IMR-90 (cell line): ENCODE measurements around the gene PAXIP1. TPM values are rescaled to one million over a fixed set of nuclear protein-coding genes. Genes with fewer than 3 reads are reported as not detected.

Source experiments
- ATAC-seq: fragments of 200-7000 bp; cut with Tn5 transposase; 2 replicates; pipeline ENCODE4 v1.9.1; 2020; ENCODE audit warnings: low read depth, mild to moderate bottlenecking, moderate library complexity
- BruUV-seq: library from RNA; stranded (reverse); fragments of 400-500 nt; replicated peaks from 2 replicates; lab custom pipeline; 2021; lab: Mats Ljungman, UMichigan
- CTCF ChIA-PET: fragments of 300-600 bp; formaldehyde crosslinking; extraction: SDS; loops from one replicate; lab custom pipeline; 2021; ENCODE audit warnings: antibody characterized with exemption; lab: Yijun Ruan, JAX
- POLR2A ChIA-PET: fragments of 300-600 bp; sonication (Branson Sonifier 250); formaldehyde crosslinking; loops from one replicate; lab custom pipeline; 2022; ENCODE audit warnings: antibody characterized with exemption; ENCODE audit not compliant: unreplicated experiment; lab: Charles Lee
- DNase-seq: peaks from one replicate; pipeline ENCODE4 v3.0.0; 2013
- H2AFZ ChIP-seq: replicated peaks from 2 replicates; pipeline ENCODE3; 2013; ENCODE audit warnings: low read length, mild to moderate bottlenecking; ENCODE audit not compliant: poor library complexity
- H2AK5ac ChIP-seq: 2 replicates; pipeline ENCODE4 v1.6.1; 2013; ENCODE audit warnings: low read depth, low read length, inconsistent platforms
- H2AK9ac ChIP-seq: replicated peaks from 2 replicates; pipeline ENCODE3; 2013; ENCODE audit warnings: mild to moderate bottlenecking, low read depth, low read length, moderate library complexity; ENCODE audit not compliant: poor library complexity
- H2BK120ac ChIP-seq: 2 replicates; pipeline ENCODE4 v1.6.1; 2013; ENCODE audit warnings: low read depth, low read length, inconsistent platforms
- H2BK15ac ChIP-seq: 3 replicates; pipeline ENCODE4 v1.6.1; 2013; ENCODE audit warnings: low read depth, low read length, inconsistent platforms
- H2BK20ac ChIP-seq: 2 replicates; pipeline ENCODE4 v1.6.1; 2013; ENCODE audit warnings: low read depth, mild to moderate bottlenecking, inconsistent platforms, low read length, moderate library complexity
- H2BK5ac ChIP-seq: 2 replicates; pipeline ENCODE4 v1.6.1; 2013; ENCODE audit warnings: mild to moderate bottlenecking, low read depth, low read length, inconsistent platforms; ENCODE audit not compliant: poor library complexity, severe bottlenecking
- H3K14ac ChIP-seq: replicated peaks from 2 replicates; pipeline ENCODE4 v1.6.1; 2013; ENCODE audit warnings: low read depth, low read length, inconsistent platforms
- H3K18ac ChIP-seq: 2 replicates; pipeline ENCODE4 v1.6.1; 2013; ENCODE audit warnings: low read depth, low read length, control low read depth
- H3K23ac ChIP-seq: 2 replicates; pipeline ENCODE4 v1.6.1; 2013; ENCODE audit warnings: low read depth, low read length, inconsistent platforms
- H3K27ac ChIP-seq: 2 replicates; pipeline ENCODE4 v1.5.1; 2013; ENCODE audit warnings: mild to moderate bottlenecking, control low read depth, low read length; ENCODE audit not compliant: insufficient read depth
- H3K27me3 ChIP-seq: 2 replicates; pipeline ENCODE4 v1.6.1; 2013; ENCODE audit warnings: low read length; ENCODE audit not compliant: control insufficient read depth, insufficient read depth
- H3K36me3 ChIP-seq: 2 replicates; pipeline ENCODE4 v1.6.1; 2013; ENCODE audit warnings: low read length, mixed read lengths; ENCODE audit not compliant: control insufficient read depth, insufficient read depth
- H3K4ac ChIP-seq: 2 replicates; pipeline ENCODE4 v1.6.1; 2013; ENCODE audit warnings: low read depth, low read length, inconsistent platforms
- H3K4me1 ChIP-seq: 2 replicates; pipeline ENCODE4 v1.6.1; 2013; ENCODE audit warnings: low read length, mixed read lengths; ENCODE audit not compliant: control insufficient read depth, insufficient read depth
- H3K4me2 ChIP-seq: 2 replicates; pipeline ENCODE4 v1.6.1; 2013; ENCODE audit warnings: low read depth, mild to moderate bottlenecking, control low read depth, low read length, moderate library complexity
- H3K4me3 ChIP-seq: 2 replicates; pipeline ENCODE4 v1.5.1; 2013; ENCODE audit warnings: low read depth, mild to moderate bottlenecking, control low read depth, low read length, moderate library complexity; ENCODE audit not compliant: insufficient read depth
- H3K56ac ChIP-seq: 2 replicates; pipeline ENCODE4 v1.6.1; 2013; ENCODE audit warnings: low read length, inconsistent platforms; ENCODE audit not compliant: insufficient read depth; ENCODE audit errors: extremely low read depth
- H3K79me1 ChIP-seq, 2 experiments: 2 replicates each; pipeline ENCODE4 v1.6.1; 2013; ENCODE audit warnings: low read length in 2 of 2, inconsistent platforms in 1 of 2, low read depth in 1 of 2
- H3K9ac ChIP-seq: 2 replicates; pipeline ENCODE4 v1.6.1; 2013; ENCODE audit warnings: low read depth, low read length, control low read depth
- H3K9me1 ChIP-seq: 2 replicates; pipeline ENCODE4 v1.6.1; 2013; ENCODE audit warnings: low read length, inconsistent platforms; ENCODE audit not compliant: insufficient read depth
- H3K9me3 ChIP-seq: 2 replicates; pipeline ENCODE4 v1.6.1; 2013; ENCODE audit warnings: low read length; ENCODE audit not compliant: control insufficient read depth, insufficient read depth
- H4K20me1 ChIP-seq: 2 replicates; pipeline ENCODE4 v1.6.1; 2013; ENCODE audit warnings: low read length, inconsistent platforms; ENCODE audit not compliant: insufficient read depth
- H4K5ac ChIP-seq: 2 replicates; pipeline ENCODE4 v1.6.1; 2013; ENCODE audit warnings: mild to moderate bottlenecking, low read depth, low read length, control low read depth
- H4K8ac ChIP-seq, 2 experiments: 2 replicates each; pipeline ENCODE4 v1.6.1; 2013; ENCODE audit warnings: low read depth in 2 of 2, low read length in 2 of 2, control low read depth in 1 of 2, inconsistent platforms in 1 of 2
- H4K91ac ChIP-seq: 2 replicates; pipeline ENCODE4 v1.6.1; 2013; ENCODE audit warnings: low read depth, low read length, inconsistent platforms; ENCODE audit not compliant: insufficient read depth
- ELK1 ChIP-seq: fragments of 150-350 bp; IDR thresholded peaks from 2 replicates; pipeline ENCODE4 v1.6.1; 2016; ENCODE audit warnings: low read depth, mild to moderate bottlenecking, low read length, moderate library complexity, borderline replicate concordance
- MAFK ChIP-seq: IDR thresholded peaks from 2 replicates; pipeline ENCODE4 v1.6.1; 2012; ENCODE audit warnings: low read depth, low read length, improper control_type of control experiment
- MXI1 ChIP-seq: IDR thresholded peaks from 2 replicates; pipeline ENCODE4 v1.6.1; 2012; ENCODE audit warnings: low read depth, mild to moderate bottlenecking, low read length, moderate library complexity, borderline replicate concordance
- POLR2A ChIP-seq: IDR thresholded peaks from 2 replicates; pipeline ENCODE4 v1.6.1; 2012; ENCODE audit warnings: mild to moderate bottlenecking, low read depth, low read length
- SMC3 ChIP-seq: fragments of 150-350 bp; IDR thresholded peaks from 2 replicates; pipeline ENCODE4 v1.6.1; 2016; ENCODE audit warnings: low read depth, mild to moderate bottlenecking, antibody characterized with exemption, low read length, moderate library complexity
- WGBS, 2 experiments: methylation state at CpG; one replicate each; pipeline versions ENCODE4 v1.1.5 to v1.1.7; 2013; ENCODE audit warnings: missing lambda C conversion rate in 2 of 2; ENCODE audit not compliant: insufficient read length in 1 of 2; ENCODE audit errors: extremely low coverage in 2 of 2; 5-methylcytosine and 5-hydroxymethylcytosine counted together
- dilution Hi-C: fragments of 300-500 bp; cut with HindIII; formaldehyde crosslinking; loops from one replicate; pipeline ENCODE4 v1.14.3; 2018; ENCODE audit warnings: low sequenced_read_pairs; ENCODE audit not compliant: unreplicated experiment
- in situ Hi-C: fragments of 300-500 bp; cut with MboI; formaldehyde crosslinking; loops from 3 replicates; pipeline ENCODE4 v1.14.3; 2019; ENCODE audit warnings: low sequenced_read_pairs, inconsistent platforms, mixed read lengths
- intact Hi-C: fragments of 100-400 bp; cut with micrococcal nuclease; formaldehyde crosslinking; loops from 2 replicates; pipeline ENCODE4 v1.10.0; 2022
- polyA plus RNA-seq, 3 experiments: library from polyadenylated mRNA; depleted of rRNA; stranded (reverse); fragments of >200 nt; gene quantifications; 2 replicates each; pipeline ENCODE4 v1.2.3, GENCODE V29; 2012; ENCODE audit warnings: low replicate concordance in 1 of 3
- total RNA-seq: library from RNA; depleted of rRNA; stranded (reverse); fragments of >200 nt; gene quantifications from 2 replicates; pipeline ENCODE4 v1.2.3, GENCODE V29; 2012

PAXIP1 gene
- total and polyA plus RNA-seq, 2 of the 4 experiments (the other 2 are of a cell fraction): 7.3 to 8.7 TPM

- Histone ChIP-seq H4K8ac (no peak overlapping the region), H3K36me3 (no peaks in the 10 kb centered on the region), H4K20me1 (no peaks in the 10 kb centered on the region), H4K5ac (no peak overlapping the region), H2BK5ac (no peak overlapping the region), H3K56ac (no peak overlapping the region), H3K14ac (no peak overlapping the region), H2BK15ac (no peak overlapping the region), H3K23ac (no peak overlapping the region), H3K9me1 (no peaks in the 10 kb centered on the region), H3K27ac (no peak overlapping the region), H3K79me1 (no peaks in the 10 kb centered on the region), H2AFZ (no peak overlapping the region), H2AK5ac (no peak overlapping the region), H3K4ac (no peak overlapping the region), H3K27me3 (no peaks in the 10 kb centered on the region), H3K4me2 (no peak overlapping the region), H3K4me1 (no peaks in the 10 kb centered on the region), H2BK20ac (no peak overlapping the region), H4K91ac (no peak overlapping the region), H3K18ac (no peak overlapping the region), H3K9ac (no peak overlapping the region), H2AK9ac (no peak overlapping the region), H3K4me3 (no peak overlapping the region), H2BK120ac (no peak overlapping the region), H3K9me3 (peaks cover 13% of the 10 kb centered on the region; the same call in 1 of the 2 replicates)
- no TSS peak for BruUV-seq
- intact Hi-C loops: no loop called here
- dilution Hi-C loops: no loop called here
- no CpG with 5 or more reads among the region's 8 CpGs for WGBS, 2 experiments
- no peak for TF ChIP-seq ELK1
- no peak for TF ChIP-seq POLR2A
- no peak for TF ChIP-seq SMC3
- TF ChIP-seq MXI1: no peak
- no peak for TF ChIP-seq MAFK
- no peak for DNase-seq
- ChIA-PET POLR2A (no interaction called here), CTCF (no interaction called here)
- in situ Hi-C loops: no loop called here
- no peak for ATAC-seq
Observed at GRCh38 chr7:154905615-154906014, 97.3 kb downstream of the PAXIP1 start.
